Measurements from ENCODE around the gene CNTF.

DNA sequence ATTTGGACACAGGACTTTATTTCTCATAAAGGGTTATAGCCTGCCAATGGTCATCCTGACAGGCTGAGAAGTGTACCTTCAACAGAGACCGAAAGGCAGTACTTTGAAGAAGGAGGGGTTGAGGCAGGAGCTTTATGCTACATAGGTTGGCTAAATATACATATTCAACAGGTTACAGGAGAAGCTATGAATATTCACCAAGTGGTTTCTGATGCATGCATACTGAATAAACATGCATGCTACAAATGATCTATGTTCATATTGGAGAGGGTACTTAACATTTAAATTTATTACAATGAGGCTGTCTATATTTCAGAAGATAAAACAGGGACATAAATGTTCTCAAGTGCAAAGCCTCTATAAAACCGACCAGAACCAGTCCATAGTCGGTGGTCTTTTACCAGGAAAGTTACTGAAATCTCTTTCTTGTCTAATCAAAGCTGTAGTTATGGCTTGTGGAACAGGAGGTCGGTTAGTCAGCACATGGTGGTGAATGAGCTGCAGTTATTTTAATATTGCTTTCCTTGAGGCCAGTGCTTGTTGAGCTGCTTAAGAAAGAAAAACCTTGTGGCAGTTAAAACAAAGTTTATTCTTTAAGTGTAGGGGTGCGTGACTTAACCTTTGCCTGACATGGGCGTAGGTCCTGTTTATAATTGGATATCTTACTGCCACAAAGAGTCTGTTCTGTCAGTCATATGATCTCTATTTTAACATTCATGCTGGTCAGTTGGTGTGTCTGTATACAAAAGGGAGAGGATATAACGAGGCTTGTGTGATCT is 19.5 kb downstream of the CNTF start:
- TF ChIP-seq, protein P1, sequence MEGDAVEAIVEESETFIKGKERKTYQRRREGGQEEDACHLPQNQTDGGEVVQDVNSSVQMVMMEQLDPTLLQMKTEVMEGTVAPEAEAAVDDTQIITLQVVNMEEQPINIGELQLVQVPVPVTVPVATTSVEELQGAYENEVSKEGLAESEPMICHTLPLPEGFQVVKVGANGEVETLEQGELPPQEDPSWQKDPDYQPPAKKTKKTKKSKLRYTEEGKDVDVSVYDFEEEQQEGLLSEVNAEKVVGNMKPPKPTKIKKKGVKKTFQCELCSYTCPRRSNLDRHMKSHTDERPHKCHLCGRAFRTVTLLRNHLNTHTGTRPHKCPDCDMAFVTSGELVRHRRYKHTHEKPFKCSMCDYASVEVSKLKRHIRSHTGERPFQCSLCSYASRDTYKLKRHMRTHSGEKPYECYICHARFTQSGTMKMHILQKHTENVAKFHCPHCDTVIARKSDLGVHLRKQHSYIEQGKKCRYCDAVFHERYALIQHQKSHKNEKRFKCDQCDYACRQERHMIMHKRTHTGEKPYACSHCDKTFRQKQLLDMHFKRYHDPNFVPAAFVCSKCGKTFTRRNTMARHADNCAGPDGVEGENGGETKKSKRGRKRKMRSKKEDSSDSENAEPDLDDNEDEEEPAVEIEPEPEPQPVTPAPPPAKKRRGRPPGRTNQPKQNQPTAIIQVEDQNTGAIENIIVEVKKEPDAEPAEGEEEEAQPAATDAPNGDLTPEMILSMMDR (conservative IDR thresholded peaks at IDR 0.05; ENCODE audit: low read depth in 2 of 2), result no peak
- TF ChIP-seq EZH2phosphoT487 (IDR thresholded peaks at IDR 0.05; ENCODE audit: unreplicated experiment) (no peak), POLR2AphosphoS5 (IDR thresholded peaks at IDR 0.05; ENCODE audit: low read depth) (no peak), JUNB (IDR thresholded peaks at IDR 0.05; ENCODE audit: unreplicated experiment) (no peak)
- TF ChIP-seq, protein P2, sequence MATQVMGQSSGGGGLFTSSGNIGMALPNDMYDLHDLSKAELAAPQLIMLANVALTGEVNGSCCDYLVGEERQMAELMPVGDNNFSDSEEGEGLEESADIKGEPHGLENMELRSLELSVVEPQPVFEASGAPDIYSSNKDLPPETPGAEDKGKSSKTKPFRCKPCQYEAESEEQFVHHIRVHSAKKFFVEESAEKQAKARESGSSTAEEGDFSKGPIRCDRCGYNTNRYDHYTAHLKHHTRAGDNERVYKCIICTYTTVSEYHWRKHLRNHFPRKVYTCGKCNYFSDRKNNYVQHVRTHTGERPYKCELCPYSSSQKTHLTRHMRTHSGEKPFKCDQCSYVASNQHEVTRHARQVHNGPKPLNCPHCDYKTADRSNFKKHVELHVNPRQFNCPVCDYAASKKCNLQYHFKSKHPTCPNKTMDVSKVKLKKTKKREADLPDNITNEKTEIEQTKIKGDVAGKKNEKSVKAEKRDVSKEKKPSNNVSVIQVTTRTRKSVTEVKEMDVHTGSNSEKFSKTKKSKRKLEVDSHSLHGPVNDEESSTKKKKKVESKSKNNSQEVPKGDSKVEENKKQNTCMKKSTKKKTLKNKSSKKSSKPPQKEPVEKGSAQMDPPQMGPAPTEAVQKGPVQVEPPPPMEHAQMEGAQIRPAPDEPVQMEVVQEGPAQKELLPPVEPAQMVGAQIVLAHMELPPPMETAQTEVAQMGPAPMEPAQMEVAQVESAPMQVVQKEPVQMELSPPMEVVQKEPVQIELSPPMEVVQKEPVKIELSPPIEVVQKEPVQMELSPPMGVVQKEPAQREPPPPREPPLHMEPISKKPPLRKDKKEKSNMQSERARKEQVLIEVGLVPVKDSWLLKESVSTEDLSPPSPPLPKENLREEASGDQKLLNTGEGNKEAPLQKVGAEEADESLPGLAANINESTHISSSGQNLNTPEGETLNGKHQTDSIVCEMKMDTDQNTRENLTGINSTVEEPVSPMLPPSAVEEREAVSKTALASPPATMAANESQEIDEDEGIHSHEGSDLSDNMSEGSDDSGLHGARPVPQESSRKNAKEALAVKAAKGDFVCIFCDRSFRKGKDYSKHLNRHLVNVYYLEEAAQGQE (IDR thresholded peaks at IDR 0.05; ENCODE audit: unreplicated experiment), result no peak

All from GM23338 (cell line).